Measurements from ENCODE around the gene CYCS. TPM values are rescaled to one million over a fixed set of nuclear protein-coding genes. Genes with fewer than 3 reads are reported as not detected.
A peak's percentile ranks its signal among the peaks of the same experiment; 100 is the strongest.

Gene CYCS
- total RNA-seq (2021; fragmentation: NEBNext Ultra II Directional; extraction: Animal tissue kit (Norgen Biotek cat#: 25700)) (229 and 231 TPM in 2 replicates), polyA plus RNA-seq (2011; rRNA removed) (18.4 and 48.6 TPM in 2 replicates), polyA minus RNA-seq (2011; rRNA and poly(A)+ RNA removed) (13.4 and 27.5 TPM in 2 replicates)
- 54.2 TPM for polyA plus RNA-seq (2011; cell fraction: cytosol; rRNA removed)
- polyA plus RNA-seq (2011; cell fraction: nucleus; rRNA removed) = 10.0 TPM
- 113 to 197 TPM (median 125 TPM) in 4 replicates for polyA plus RNA-seq (2012, experiment 1 of 2)
- polyA plus RNA-seq (2012, experiment 2 of 2) = 13.9 TPM
- polyA plus RNA-seq (2013, experiment 1 of 2) = 182 TPM
- polyA plus RNA-seq (2013, experiment 2 of 2) = 197 TPM
- 41.8 TPM for polyA minus RNA-seq (2011; cell fraction: cytosol; rRNA and poly(A)+ RNA removed)
- 33.4 TPM for polyA minus RNA-seq (2011; cell fraction: nucleus; rRNA and poly(A)+ RNA removed)
- long read RNA-seq, experiment 1, full-length matches to known transcripts = 543 of 699 reads
- long read RNA-seq, experiment 1, partial matches to known transcripts = 52 of 699 reads
- long read RNA-seq, experiment 1, other reads (novel, unspliced or antisense) = 104 of 699 reads
- long read RNA-seq, experiment 2, full-length matches to known transcripts = 1,805 of 1,827 reads
- long read RNA-seq, experiment 2, partial matches to known transcripts = 13 of 1,827 reads
- long read RNA-seq, experiment 2, other reads (novel, unspliced or antisense) = 9 of 1,827 reads

- Histone ChIP-seq H3K36me3 (ENCODE audit: control insufficient read depth in 2 of 4, insufficient read depth in 4 of 4, low read length in 3 of 4) (peaks cover 8 to 31% (median 19%) of the 10 kb centered on the region in 4 experiments), H3K14ac (ENCODE audit: insufficient read length) (no peak within 1 kb of the TSS), H3K4me3 (ENCODE audit: extremely low read depth in 1 of 4, insufficient read depth in 2 of 4, low read depth in 3 of 4, low read length in 4 of 4) (peak within 1 kb of the TSS; percentile 84 to 100 (median 98)), H2BK12ac (ENCODE audit: low read depth, low read length) (peak within 1 kb of the TSS; percentile 60; the same call in 1 of the 2 replicates), H3K9me3 (ENCODE audit: insufficient read depth in 2 of 2, low read depth in 1 of 2, low read length in 1 of 2) (no peaks in the 10 kb centered on the region), H3K27ac (ENCODE audit: low read depth, low read length) (peak within 1 kb of the TSS; percentile 94), H2BK5ac (ENCODE audit: low read depth, low read length) (peak within 1 kb of the TSS; percentile 91), H4K91ac (replicated peaks; ENCODE audit: insufficient read length, low read length) (peak within 1 kb of the TSS; percentile 97), H3K4ac (replicated peaks; ENCODE audit: insufficient read length, low read depth, low read length) (peak within 1 kb of the TSS; percentile 100), H4K5ac (ENCODE audit: insufficient read length, low read depth, low read length) (peak within 1 kb of the TSS; percentile 98), H3K23me2 (ENCODE audit: low read depth, low read length) (peaks cover 5% of the 10 kb centered on the region), H2BK15ac (ENCODE audit: low read length) (peak within 1 kb of the TSS; percentile 46; the same call in 1 of the 2 replicates), H3K27me3 (replicated peaks in 1 of 4; ENCODE audit: control insufficient read depth in 3 of 4, extremely low read depth in 1 of 4, insufficient read depth in 3 of 4, low read length in 3 of 4) (no peaks in the 10 kb centered on the region), H3K4me1 (replicated peaks in 1 of 4; ENCODE audit: control insufficient read depth in 3 of 4, insufficient read depth in 4 of 4, low read length in 3 of 4) (no peaks in the 10 kb centered on the region), H4K8ac (ENCODE audit: extremely low read depth, insufficient read depth, low read length) (peak within 1 kb of the TSS; percentile 94), H2AK5ac (ENCODE audit: low read depth, low read length) (peak within 1 kb of the TSS; percentile 68; the same call in 1 of the 2 replicates), H2AFZ (ENCODE audit: low read length) (peak within 1 kb of the TSS; percentile 96), H2BK20ac (ENCODE audit: low read length) (no peak within 1 kb of the TSS), H2BK120ac (replicated peaks; ENCODE audit: low read depth, low read length) (no peak within 1 kb of the TSS), H4K20me1 (replicated peaks in 1 of 2; ENCODE audit: control insufficient read depth in 1 of 2, insufficient read depth in 2 of 2, low read length in 2 of 2) (peaks cover 2 to 3% of the 10 kb centered on the region in 2 experiments), H3K4me2 (ENCODE audit: insufficient read depth in 1 of 2, low read depth in 2 of 2, low read length in 2 of 2) (peak within 1 kb of the TSS; percentile 85 to 98), H3K79me1 (ENCODE audit: low read depth, low read length) (no peaks in the 10 kb centered on the region), H3K9ac (replicated peaks in 1 of 4; ENCODE audit: extremely low read depth in 1 of 4, low read depth in 3 of 4, low read length in 3 of 4) (peak within 1 kb of the TSS; percentile 84 to 97 (median 92)), H3K79me2 (ENCODE audit: control insufficient read depth in 1 of 2, insufficient read depth in 2 of 2, low read length in 2 of 2) (peaks cover 8 to 29% of the 10 kb centered on the region in 2 experiments), H3K18ac (ENCODE audit: extremely low read depth, low read length) (peak within 1 kb of the TSS; percentile 97), H3K56ac (replicated peaks; ENCODE audit: insufficient read length, low read depth, low read length) (peak within 1 kb of the TSS; percentile 80), H3K23ac (ENCODE audit: insufficient read length) (no peak within 1 kb of the TSS)
- DNase-seq (ENCODE audit: low read depth in 1 of 2, low spot score in 2 of 2) (peak; percentile 98 to 100), FAIRE-seq (peak; percentile 82)
- WGBS, 2 experiments (ENCODE audit: extremely low coverage in 1 of 2, insufficient coverage in 1 of 2, insufficient read length in 1 of 2, insufficient replicate concordance in 2 of 2, low coverage in 1 of 2, low lambda C conversion rate in 2 of 2, missing lambda C conversion rate in 1 of 2) = 3% methylated on average over 62 of the region's 67 CpGs; no CpG with 5 or more reads in 1 of the 2 experiments
- POLR2A ChIA-PET (ENCODE audit: partially characterized antibody) = interaction anchor here (0.6 to 6.0 kb wide), 35 partner anchors 9 to 683 kb away, joined by 3 to 89 read pairs (median 4); partner anchors contain the start of genes NPVF and OSBPL3
- CTCF ChIA-PET (ENCODE audit: partially characterized antibody) = interaction anchor here (0.6 to 1.6 kb wide), 6 partner anchors 14 to 305 kb away, joined by 3 to 6 read pairs (median 4); no protein-coding TSS in a partner anchor
- TF ChIP-seq E2F6 (IDR thresholded peaks at IDR 0.05) (peak; percentile 89), SP4 (IDR thresholded peaks at IDR 0.05; ENCODE audit: low read length) (peak; percentile 59; the same call in 1 of the 2 replicates), POLR2A (IDR thresholded peaks at IDR 0.05; ENCODE audit: control extremely low read depth in 1 of 2, low read depth in 2 of 2, low read length in 2 of 2) (peak; percentile 98 to 99), TAF1 (IDR thresholded peaks at IDR 0.05; ENCODE audit: low read depth, low read length) (peak; percentile 100), FOSL1 (IDR thresholded peaks at IDR 0.05; ENCODE audit: insufficient read depth, low read depth, low read length) (no peak), BACH1 (IDR thresholded peaks at IDR 0.05; ENCODE audit: low read length) (peak; percentile 88; the same call in 1 of the 2 replicates), KDM4A (IDR thresholded peaks at IDR 0.05; ENCODE audit: low read depth, low read length, severe bottlenecking) (peak; percentile 57)
Measured at GRCh38 chr7:25125137-25125946, at the start of gene CYCS. CYCS (minus strand) TSS chr7:25125260; CDS start chr7:25124119, 1,141 bp downstream.
